ENCODE data around the gene SPATA13.

The SPATA13 gene

Small RNAs within 50 kb of the gene (small RNA-seq; reads per million reads assigned to genes)
- 0 to 0.04 reads per million in 2 experiments for gene MIR2276

Data from SK-N-DZ (cell line).